A549 (cell line): ENCODE measurements around the gene PACS1.

Experiments
- EP300 ChIP-seq, 2 experiments: fragments of >200 bp; sonication (Bioruptor Twin); formaldehyde crosslinking; IDR thresholded peaks; 2 replicates in 1 of 2; 3 replicates in 1 of 2; pipeline ENCODE4 v1.6.1; 2016 to 2017
- POLR2A ChIP-seq: IDR thresholded peaks from 2 replicates; pipeline ENCODE4 v1.6.1; 2012; ENCODE audit warnings: mild to moderate bottlenecking, low read length
- TF ChIP-seq, protein P1 (sequence below): fragments of 200-600 bp; sonication (generic); IDR thresholded peaks from 2 replicates; pipeline ENCODE4 v1.6.1; 2016; ENCODE audit warnings: antibody characterized with exemption, mild to moderate bottlenecking, moderate library complexity
- TF ChIP-seq, protein P2 (sequence below): fragments of >200 bp; sonication (Bioruptor Twin); formaldehyde crosslinking; IDR thresholded peaks from 3 replicates; pipeline ENCODE4 v1.5.1; 2016

DNA sequence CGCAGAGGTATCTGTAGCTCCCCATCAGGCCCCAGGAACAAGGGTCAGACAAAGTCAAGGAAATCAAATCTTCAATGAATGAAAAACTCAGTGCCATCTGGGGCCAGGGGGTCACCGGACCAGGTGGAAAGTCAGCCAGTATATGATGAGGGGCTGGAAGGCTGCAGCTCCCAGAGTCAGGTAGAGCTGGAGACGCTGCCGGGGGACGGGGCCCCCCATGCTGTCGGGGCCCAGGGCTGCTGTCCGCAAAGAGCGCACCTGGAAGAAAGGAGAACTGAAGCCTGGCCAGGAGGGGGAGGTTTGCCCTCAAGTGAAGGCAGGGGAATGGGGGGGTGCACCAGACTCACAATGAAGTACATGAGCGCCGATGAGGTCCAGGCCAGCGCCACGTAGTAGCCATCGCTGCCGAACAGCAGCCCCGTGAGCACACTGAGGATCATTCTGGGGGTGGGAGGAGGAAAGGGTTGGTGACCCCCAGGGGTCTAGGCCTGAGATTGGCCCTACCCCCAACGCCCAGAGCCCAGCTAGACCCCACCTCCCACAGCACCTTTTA is 214.5 kb downstream of the PACS1 start:
- TF ChIP-seq POLR2A (no peak), EP300 (IDR thresholded peaks at IDR 0.05) (no peak)
- TF ChIP-seq, protein P1, sequence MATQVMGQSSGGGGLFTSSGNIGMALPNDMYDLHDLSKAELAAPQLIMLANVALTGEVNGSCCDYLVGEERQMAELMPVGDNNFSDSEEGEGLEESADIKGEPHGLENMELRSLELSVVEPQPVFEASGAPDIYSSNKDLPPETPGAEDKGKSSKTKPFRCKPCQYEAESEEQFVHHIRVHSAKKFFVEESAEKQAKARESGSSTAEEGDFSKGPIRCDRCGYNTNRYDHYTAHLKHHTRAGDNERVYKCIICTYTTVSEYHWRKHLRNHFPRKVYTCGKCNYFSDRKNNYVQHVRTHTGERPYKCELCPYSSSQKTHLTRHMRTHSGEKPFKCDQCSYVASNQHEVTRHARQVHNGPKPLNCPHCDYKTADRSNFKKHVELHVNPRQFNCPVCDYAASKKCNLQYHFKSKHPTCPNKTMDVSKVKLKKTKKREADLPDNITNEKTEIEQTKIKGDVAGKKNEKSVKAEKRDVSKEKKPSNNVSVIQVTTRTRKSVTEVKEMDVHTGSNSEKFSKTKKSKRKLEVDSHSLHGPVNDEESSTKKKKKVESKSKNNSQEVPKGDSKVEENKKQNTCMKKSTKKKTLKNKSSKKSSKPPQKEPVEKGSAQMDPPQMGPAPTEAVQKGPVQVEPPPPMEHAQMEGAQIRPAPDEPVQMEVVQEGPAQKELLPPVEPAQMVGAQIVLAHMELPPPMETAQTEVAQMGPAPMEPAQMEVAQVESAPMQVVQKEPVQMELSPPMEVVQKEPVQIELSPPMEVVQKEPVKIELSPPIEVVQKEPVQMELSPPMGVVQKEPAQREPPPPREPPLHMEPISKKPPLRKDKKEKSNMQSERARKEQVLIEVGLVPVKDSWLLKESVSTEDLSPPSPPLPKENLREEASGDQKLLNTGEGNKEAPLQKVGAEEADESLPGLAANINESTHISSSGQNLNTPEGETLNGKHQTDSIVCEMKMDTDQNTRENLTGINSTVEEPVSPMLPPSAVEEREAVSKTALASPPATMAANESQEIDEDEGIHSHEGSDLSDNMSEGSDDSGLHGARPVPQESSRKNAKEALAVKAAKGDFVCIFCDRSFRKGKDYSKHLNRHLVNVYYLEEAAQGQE = no peak
- TF ChIP-seq, protein P2, sequence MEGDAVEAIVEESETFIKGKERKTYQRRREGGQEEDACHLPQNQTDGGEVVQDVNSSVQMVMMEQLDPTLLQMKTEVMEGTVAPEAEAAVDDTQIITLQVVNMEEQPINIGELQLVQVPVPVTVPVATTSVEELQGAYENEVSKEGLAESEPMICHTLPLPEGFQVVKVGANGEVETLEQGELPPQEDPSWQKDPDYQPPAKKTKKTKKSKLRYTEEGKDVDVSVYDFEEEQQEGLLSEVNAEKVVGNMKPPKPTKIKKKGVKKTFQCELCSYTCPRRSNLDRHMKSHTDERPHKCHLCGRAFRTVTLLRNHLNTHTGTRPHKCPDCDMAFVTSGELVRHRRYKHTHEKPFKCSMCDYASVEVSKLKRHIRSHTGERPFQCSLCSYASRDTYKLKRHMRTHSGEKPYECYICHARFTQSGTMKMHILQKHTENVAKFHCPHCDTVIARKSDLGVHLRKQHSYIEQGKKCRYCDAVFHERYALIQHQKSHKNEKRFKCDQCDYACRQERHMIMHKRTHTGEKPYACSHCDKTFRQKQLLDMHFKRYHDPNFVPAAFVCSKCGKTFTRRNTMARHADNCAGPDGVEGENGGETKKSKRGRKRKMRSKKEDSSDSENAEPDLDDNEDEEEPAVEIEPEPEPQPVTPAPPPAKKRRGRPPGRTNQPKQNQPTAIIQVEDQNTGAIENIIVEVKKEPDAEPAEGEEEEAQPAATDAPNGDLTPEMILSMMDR = no peak
